GM19099 (cell line): ENCODE results near the gene CDK2.

ENCODE experiments used
- POLR2A ChIP-seq: IDR thresholded peaks from 3 replicates; pipeline ENCODE4 v1.6.1; 2011; ENCODE audit warnings: low read depth; ENCODE audit not compliant: insufficient read length; ENCODE audit errors: extremely low read depth

The CDK2 gene

DNA sequence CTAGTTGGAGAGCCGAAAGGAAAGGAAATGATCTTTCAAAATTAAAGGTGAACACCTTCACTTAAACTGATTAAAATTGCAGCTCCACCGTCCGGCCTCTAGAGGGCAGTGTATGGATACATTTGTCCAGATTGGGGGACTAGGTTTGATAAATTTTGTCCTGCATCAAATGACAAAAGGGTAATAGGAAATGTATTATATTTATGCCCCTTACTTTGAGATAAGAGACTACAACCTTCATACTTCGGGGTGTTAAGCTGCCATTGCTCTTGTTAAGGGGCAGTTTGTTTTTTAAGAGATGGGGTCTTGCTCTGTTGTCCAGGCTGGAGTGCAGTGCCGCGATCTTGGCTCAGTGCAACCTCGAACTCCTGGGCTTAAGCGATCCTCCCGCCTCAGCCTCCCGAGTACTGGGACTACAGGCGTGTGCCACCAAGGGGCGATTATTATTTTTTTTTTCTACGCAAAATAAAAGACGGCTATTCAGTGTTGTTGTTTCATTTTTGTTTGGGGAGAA is 29.6 kb downstream of the CDK2 start:
- no peak for TF ChIP-seq POLR2A

DNA sequence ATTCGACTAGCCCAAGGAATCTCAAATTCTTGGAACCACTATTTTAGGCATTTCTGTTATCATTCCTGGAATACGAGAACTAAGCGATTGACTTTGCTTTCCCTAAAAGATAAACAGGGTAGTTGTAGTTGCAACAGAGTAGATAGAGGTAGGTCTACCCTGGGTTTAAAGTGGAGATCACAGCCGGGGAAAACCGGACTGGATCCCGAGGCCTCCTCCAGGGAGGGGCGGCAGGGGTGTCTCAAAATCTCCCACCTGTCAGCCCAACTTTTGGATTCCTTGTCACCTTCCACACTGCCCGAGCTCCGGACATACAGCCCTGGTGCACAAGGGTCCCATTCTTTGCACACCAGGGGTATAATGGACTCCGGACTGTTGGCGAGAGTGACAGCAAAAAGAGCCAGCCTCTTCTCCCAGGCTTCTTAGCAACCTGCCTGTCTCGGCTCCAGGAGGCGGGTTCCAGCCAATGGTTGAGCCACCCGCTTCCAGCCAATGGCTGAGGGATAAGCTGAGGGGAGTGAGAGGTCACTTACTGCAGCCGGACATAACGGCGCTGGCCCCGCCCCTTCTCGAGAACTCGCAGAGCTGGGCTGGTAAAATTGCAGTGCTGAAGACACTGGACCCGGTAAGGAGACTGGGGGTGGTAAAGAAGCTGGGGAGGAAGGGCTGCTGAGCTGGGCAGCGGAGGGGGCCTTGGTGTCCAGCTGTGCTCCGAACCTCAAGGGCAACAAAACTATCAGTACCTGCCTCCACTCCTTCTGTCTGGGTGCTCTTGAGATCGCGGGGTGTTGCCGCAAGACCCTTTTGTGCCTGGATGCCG is 30.3 kb downstream of the CDK2 start, which contains the start of gene SUOX:
TSS of gene SUOX (plus strand) at position 562 of the 820 bp plus-strand sequence. CDS start 4,946 bp downstream, outside the sequence.
- TF ChIP-seq POLR2A = peak; percentile 61

DNA sequence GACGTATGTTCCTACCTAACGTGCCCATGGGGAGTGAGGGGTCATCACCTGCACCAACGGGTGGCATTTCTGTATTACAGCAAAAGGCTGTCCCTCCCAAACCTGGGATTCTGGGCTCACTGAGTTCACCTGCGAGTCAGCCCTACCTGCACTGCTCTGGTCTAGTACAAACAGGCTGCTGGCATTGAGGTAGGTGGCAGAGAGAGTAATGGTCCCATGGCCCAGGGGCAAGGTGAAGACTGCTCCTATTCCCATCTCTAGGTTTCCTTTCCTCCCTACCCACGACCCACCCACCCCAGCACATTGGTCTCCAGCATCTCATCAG is 30.9 kb downstream of the CDK2 start:
- no peak for TF ChIP-seq POLR2A

DNA sequence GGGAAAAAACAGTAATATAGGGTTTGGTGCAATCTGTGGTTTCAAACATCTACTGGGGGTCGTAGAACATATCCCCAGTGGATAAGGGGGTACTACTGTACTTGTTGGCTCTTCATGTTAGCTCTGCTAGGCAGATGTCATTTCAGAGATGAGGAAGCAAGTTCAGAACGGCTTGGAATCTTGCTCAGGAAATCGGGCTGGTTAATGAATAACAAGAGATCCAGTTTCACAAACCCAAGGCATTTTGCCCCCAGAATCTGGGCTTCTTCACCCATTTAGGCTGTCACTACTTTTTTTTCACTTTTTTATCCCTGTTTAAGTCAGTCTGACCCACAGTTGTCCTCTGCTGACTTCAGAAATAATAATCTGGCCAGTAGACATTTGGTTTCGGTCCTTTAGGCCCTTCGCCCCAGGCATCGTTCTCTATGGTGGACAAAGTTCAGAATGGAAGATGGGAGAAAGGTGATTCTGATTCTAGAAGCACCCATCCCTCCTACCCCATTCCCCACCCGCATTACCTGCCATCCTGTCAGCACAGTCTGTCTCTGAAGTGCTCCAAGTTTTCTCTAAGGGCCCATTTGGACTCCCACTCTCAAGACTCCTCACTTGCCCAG is 35.0 kb downstream of the CDK2 start:
- no peak for TF ChIP-seq POLR2A

DNA sequence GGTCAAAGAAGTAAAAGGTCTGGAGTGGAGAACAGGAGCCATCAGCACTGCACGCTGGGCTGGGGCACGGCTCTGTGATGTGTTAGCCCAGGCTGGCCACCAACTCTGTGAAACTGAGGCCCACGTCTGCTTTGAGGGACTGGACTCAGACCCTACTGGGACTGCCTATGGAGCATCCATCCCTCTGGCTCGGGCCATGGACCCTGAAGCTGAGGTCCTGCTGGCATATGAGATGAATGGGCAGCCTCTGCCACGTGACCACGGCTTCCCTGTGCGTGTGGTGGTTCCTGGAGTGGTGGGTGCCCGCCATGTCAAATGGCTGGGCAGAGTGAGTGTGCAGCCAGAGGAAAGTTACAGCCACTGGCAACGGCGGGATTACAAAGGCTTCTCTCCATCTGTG is 37.6 kb downstream of the CDK2 start:
- TF ChIP-seq POLR2A = no peak

DNA sequence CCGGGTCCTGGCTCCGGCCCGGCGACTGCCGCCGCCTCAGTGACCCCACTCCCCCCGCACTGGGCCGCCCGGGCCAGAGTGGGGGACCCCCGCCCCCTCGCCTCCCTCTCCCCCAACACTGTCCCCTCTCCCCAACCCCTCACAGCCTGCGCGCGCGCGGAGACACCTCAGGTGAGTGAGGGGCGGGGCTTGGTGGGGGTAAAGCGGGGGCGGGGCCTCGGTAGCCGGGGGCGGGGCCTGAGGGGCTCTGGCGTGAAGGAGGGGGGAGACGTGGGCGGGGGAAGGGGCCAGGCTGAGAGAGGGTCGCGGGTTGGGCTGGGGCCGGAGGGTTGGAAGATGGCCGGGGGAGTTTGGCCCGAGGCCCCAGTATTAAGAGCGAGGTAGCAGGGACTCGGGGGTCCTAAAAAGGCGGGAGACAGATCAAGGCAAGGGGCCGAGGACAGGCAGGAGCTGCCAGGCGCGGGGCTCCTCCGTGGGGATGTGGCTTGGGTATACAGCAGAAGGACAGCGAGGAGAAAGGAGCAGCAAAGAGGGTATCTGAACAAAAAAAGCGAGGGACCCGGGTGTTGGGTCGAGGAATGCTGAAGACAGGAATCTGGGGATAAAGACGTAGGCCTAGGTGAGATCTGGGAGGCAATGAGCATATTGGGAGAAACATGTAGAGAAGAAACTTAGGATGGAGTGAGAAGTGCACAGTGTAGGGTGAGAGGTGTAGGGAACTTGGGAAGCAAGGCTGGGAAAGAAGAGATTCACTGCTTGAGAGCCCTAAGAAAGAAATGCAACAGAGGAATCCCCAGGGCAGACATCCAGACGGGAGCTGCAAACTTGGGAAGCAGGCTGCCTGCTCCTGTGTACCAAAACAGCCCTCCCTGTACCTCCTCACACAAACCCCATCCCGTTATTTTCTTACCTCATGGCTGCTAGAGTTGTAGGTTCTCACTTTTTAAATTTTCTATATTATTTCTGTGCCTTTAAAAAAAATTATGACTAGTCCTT is 41.2 kb downstream of the CDK2 start:
- TF ChIP-seq POLR2A = peak; percentile 4

DNA sequence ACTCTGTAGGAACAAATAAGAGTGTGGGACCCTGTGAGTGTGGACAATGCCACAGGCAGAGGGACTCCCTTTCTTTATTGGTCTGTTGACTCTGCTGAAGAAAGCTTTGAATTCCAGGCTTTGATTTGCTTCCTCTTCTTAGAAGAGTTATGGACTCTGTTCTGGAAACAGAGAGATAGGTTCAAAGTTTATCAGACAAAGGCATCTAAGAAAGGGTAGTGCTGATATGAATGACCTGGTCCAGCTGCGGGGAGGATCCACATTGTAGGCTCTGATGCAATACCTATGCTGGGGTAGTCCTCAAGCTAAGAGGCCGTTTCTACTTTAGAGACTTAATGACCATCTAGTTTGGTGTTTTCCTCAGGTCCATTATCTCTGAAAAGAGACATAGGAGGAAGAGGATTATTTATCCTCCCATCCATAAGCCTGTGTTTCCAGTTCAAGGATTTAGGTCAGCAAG is 43.5 kb downstream of the CDK2 start:
- no peak for TF ChIP-seq POLR2A

DNA sequence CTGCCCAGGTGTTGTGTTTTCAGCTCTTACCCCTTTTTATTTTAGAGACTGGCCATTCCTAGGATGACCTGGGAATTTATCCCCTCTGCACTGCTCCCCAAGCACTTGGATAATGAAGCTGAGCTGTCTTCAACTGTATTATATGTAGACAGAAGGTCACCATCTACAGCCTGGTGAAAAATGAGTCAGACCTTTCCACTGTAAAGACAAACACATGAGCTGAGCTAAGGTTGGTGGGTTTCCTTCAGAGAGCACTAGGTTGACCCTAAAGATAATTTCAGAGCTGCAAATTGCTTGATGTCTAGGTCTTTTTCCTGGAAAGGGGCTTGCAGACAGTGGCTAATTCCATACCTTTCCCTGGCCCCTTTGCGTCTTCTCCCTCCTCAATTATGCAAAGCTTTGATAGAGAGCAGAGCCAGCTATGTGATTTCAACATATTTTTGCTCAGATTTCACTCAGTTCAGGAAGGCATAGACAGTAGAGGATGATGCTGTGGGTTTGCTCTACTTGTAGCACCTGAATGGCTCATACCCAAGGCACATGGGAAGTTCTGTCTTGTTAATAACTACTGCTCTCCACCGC is 45.0 kb downstream of the CDK2 start:
- no peak for TF ChIP-seq POLR2A

DNA sequence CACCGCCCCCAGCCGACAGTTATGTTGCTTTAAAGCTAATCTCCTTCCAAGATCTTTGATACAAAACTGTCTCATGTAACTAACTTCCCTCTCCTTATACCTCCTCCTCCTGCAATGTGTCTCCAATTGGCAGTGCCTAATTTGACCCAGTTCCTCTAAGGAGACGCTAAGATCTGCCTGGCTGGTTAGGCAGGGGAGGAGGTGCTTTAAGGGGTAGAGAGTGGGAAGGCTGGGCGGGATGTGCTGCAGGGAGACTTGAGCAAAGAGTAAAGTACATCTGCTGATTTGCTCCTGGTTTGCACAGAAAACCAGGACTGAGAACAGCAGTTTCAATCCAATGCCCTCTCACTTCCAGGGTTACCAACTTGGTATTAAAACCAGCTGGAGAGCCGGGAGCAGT is 46.9 kb downstream of the CDK2 start:
- no peak for TF ChIP-seq POLR2A

DNA sequence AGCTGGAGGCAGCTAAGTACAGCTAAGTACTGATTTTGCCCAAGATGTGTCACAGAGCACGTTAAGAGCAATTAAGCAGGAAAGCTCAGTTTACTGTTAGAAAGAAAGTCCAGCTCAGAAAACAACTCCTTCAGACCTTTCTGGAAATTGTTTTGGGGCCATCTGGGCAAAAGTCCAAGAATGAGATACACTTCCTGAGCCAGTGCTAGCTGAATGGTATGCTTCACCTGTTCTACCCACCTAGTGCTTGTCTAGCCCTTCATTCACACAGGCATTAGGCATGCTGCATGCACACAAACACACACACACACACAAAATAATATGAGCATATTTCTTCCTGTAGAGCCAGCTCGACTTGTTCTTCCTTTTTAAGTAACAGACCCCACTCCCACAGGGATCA is 47.6 kb downstream of the CDK2 start:
- TF ChIP-seq POLR2A = no peak

DNA sequence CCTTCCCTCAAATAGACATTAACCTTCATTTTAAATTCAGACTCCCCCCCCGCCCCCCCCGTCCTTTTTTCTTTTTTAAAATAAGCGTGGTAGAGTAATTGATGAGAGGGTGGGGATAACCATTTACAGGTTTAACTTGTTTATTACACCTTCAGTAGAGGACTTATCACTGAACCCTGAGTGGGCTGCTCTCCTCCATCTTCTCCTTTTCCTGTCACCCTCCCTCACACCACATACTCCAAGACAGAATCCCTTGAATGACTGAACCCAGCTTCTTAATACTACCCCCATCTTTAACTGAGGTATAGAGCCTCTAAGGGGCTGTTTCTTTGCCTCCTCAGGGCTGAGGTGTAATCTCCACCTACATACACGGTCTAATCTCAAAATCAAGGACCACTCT is 50.6 kb downstream of the CDK2 start:
- no peak for TF ChIP-seq POLR2A

DNA sequence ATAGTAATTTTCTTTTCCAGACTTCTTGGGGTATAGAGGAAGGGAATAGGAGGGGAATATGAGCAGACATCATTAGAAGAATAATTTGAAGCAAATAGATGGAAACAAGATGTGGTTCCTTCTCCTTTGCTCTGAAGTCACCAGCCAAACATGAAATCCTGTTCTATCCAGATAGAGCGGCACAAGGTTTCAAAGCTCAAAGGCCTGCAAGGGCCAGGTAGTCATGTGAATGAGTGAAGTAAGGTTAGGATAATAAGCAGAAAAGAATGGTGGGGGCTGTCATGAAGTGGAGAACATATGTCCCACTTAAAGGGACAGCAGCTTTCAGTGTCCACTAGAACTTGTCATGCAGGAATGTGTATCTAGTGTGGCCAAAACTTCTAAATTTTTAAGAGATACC is 51.7 kb downstream of the CDK2 start:
- no peak for TF ChIP-seq POLR2A

DNA sequence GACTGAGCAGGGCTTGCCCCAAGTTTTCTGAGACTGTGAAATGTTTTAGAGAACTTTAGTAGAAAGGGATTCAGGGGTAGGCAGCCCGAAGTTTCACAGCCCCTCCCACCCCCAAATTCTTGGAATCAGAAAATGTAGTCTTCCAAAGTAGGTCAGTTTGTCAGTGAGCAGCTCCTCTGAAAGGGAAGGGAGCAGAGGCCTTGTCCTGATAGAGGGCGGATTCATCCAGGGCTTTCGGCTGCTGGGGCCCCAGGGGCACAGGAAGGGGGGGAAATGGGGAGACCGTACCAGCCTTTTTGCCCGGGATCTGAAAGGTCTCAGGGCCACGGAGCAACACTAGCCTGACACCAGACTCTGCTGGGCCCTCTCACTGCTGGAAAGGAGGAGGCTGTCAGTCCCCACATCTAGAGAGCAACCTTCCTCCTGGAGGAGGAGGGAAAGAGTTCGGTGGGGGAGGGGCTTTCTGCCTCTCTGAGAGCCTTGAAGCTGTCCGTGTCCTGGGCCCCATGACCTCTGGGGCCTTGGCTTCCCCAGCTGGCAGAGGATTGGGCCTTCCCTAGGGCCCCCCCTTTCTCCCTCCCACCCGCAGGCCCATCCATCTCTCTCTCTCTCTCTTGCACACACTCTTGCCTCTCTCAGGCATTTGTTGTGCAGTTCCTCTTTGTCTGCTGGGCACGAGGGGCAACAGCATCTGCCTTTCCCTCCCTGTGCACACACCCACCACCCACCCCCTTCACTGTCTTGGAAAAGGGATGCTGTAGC is 54.0 kb downstream of the CDK2 start, which contains the start of gene IKZF4:
TSS of gene IKZF4 (plus strand) at position 621 of the 762 bp plus-strand sequence. CDS start 451 bp downstream, outside the sequence.
- no peak for TF ChIP-seq POLR2A
